Mammary microvascular endothelial cell (primary cell): Measurements from ENCODE around the gene NXPE3. TPM values are rescaled to one million over a fixed set of nuclear protein-coding genes. Genes with fewer than 3 reads are reported as not detected.

ENCODE experiments used
- total RNA-seq: library from RNA; depleted of rRNA; stranded (reverse); fragments of >200 nt; gene quantifications from 2 replicates; pipeline ENCODE4 v1.2.3, GENCODE V29; 2015

NXPE3 gene
- 6.7 and 7.9 TPM in 2 replicates for total RNA-seq

GRCh38 chr3:101779047-101779821, at the start of gene NXPE3:
Gene NXPE3 (plus strand): TSS chr3:101779211. CDS start chr3:101785597, 6,386 bp downstream.

GRCh38 chr3:101848754-101849713, 70.0 kb downstream of the NXPE3 start, which contains the start of gene NFKBIZ:
Gene NFKBIZ (plus strand): TSS chr3:101849514. CDS start chr3:101849629, 115 bp downstream.

Other genes starting within 250 kb of the NXPE3 start
- 26.2 and 30.5 TPM in 2 replicates for gene TRMT10C, start 217.3 kb upstream of the NXPE3 start, total RNA-seq
- gene PCNP, start 205.0 kb upstream of the NXPE3 start, total RNA-seq: 60.6 and 62.5 TPM in 2 replicates
- gene ZBTB11, start 102.1 kb upstream of the NXPE3 start, total RNA-seq: 12.2 and 12.7 TPM in 2 replicates
- 1,638 and 2,028 TPM in 2 replicates for gene RPL24, start 92.5 kb upstream of the NXPE3 start, total RNA-seq
- 4.7 and 7.7 TPM in 2 replicates for gene CEP97, start 54.6 kb upstream of the NXPE3 start, total RNA-seq
- gene NFKBIZ, start 70.3 kb downstream of the NXPE3 start, total RNA-seq: 25.7 and 25.8 TPM in 2 replicates